GM18511 (cell line): Measurements from ENCODE around the gene ALDH1A1.
"Not testable (repeated sequence)": the region's sequence is repeated elsewhere in the genome, so short reads cannot be mapped to it uniquely, and the experiment has no call there.

Source experiments
- ATAC-seq: cut with Tn5 transposase; IDR thresholded peaks from one replicate; pipeline ENCODE4 v1.9.1; 2021; ENCODE audit warnings: mild to moderate bottlenecking, moderate library complexity; ENCODE audit not compliant: unreplicated experiment

Gene ALDH1A1

DNA sequence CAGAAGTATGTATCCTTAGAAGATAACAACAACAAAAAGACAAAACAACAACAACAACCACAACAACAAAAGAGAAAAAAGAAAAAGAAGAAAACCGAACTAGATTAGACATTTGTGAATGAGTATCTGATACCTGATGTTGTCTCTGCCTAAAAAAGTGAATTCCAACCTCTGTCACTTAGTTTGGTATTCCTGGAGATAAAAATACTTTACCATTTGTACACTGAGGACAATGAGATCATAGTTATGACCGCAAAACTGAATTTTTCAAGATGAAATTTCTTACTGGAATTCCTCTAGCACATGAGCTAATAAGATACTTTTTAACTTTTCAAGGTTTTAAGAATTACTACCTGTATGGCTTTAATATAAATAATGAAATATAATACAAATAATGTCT lies 54.5 kb downstream of the ALDH1A1 start:
- no peak for ATAC-seq

DNA sequence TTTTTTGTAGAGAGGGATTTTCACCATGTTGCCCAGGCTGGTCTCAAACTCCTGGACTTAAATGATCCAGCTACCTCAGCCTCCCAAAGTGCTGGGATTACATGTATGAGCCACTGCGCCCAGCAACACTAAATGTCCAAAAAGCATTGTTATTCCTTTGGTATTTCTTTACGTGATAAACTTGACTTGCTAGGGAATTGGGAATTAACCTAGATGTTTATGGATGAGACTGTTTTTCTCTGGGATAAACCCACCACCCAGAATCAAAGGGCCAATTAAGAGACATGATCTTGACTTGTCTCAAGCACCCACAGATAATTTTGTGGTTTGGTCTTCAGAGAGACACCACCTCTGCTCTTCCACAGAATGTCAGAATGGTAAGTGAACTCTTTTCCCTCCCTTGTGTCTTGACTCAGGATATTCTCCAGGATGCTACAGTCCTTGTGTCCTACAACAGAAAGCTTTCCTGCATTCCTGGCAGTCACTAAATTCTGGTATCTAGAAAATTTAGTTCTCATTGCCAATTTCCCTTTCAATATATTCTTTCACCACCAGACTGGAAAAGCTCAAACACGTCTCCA lies 55.7 kb downstream of the ALDH1A1 start:
- ATAC-seq, result no peak

DNA sequence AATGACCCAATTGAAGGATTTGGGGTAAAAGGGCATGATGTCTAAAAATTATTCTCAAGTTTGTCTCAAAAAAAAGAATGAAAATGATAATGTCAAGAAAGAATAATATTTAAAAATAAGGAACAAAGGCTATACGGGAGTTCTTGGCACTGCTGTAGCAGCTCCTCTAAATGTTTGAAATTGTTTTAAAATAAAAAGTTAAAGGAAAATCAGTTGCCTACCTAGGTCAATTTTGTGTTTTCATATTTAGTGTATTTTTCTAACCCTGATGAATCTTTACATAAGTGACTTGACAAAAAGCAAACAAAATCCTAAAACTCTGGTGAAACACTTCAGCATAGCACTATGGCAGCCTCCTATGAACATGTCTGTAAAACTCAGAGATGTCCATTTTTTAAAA lies 56.4 kb downstream of the ALDH1A1 start:
- ATAC-seq, result no peak

DNA sequence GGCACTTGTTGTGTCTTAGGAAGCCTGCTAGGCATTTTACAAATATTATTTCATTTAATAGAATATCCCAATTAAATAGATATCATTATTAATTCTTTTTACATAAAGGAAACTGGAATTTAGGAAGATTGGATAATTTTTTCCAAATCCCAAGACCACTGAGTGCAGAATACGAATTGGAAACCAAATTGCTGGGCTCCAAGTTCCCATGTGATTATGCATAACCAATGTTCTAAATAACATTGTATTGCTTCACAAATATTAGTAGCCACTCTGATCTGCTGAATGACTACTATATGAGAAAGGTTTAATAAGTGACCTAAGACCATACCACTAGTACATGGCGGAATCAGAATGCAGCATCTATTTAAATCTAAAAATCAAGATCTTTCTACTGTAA lies 57.7 kb downstream of the ALDH1A1 start:
- no peak for ATAC-seq

DNA sequence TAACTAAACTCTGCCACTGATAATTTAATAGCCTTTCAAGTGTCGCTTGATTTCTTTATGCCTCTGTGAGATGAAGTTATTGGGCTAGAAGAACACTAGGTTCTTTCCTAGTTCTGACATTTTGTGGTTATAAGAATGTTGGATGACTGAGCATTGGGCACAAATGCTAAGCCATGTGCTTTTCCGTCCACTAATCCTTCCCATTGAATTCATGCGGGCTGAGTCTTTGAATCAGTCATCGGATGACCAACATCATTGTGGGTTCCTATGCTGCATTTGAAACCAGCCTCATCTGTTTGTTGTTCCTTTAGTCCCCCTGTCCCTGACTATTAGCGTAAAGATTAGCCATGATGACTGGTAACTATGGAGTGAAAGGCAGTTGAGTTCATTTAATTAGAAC lies 58.5 kb downstream of the ALDH1A1 start:
- ATAC-seq, result no peak

DNA sequence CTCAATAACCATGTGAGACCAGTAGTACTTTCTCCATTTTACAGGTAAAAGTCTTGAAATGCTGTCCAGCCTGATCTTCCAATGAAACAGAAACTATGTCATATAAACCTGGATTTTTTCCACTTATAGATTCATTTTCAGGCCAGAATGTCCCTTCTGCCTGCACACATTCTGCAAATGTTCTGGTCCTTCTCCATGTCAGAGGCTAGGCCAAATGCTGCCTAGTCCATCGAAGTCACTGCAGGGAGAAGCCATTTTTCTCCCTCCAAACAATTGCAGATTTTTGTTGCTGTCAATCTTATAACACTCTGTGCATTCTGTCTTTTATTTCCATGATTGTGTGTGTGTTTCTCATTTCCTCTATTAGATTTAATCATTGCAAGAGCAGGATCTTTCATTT lies 59.4 kb downstream of the ALDH1A1 start:
- no peak for ATAC-seq

DNA sequence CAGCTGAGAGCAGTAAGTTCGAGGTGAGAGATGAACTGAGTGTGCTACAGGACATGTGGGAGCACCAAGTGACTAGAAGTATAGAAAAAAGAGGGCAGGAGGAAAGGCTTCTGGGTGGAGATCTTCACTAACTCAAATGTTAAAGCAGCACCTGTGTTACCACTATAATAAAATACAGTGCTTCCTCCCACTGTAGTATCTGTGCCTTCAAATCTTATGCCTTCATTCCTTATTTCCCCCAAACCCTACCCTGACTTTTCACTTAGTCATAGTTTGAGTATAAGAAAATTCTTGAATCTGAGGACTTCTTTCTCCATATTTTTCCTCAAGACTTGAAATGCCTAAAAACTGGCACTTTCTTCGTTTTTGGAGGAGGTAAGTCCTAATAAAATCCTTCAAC lies 61.8 kb downstream of the ALDH1A1 start:
- no peak for ATAC-seq

DNA sequence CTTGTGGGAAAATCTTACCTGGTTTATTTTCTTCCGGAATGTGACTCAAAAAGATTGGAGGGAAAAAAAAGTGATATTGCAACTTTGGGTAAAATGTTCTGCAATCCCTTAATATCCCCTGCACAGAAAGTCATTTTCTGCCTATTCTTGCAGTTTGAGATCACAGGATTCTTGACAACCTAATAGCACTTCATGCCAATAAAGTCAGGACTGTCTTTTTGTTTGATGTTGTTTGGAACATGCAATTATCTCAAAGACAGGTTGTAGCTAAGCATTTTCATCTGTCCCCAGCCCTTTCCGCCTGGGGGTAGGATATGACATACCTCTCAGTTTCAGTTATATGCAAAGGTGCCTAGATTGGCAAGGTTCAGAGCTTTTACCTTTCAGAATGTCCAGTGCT lies 63.9 kb downstream of the ALDH1A1 start:
- ATAC-seq, result no peak

DNA sequence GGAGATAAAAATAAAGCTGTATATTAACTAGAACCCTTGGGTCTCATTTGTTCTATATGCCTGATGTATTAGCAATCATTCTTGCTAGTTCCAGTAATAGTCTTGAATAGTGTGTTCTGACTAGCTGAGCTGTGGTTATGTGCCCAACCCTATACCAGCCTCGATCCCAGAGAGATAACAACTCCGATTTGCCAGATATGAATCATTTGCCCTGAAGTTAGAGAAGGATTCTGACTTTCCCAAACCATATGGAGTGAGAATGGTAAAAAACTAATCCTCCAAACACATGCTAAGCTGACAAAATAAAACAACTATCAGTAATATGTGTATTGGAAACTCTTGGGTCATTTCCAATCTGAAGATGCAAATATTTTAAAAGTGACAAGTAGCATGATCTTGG lies 64.8 kb downstream of the ALDH1A1 start:
- no peak for ATAC-seq

DNA sequence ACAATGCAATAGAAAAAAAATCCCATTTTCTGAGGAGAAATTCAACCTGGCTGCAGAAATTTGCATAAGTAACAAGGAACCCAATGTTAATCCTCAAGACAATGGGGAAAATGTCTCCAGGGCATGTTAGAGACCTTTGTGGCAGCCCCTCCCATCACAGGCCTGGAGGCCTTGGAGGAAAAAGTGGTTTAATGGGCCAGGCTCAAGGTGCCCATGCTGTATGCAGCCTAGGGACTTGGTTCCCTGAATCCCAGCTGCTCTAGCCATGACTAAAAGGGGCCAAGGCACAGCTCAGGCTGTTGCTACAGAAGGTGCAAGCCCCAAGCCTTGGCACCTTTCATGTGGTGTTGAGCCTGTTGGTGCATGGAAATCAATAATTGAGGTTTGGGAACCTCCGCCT lies 66.5 kb downstream of the ALDH1A1 start:
- no peak for ATAC-seq

DNA sequence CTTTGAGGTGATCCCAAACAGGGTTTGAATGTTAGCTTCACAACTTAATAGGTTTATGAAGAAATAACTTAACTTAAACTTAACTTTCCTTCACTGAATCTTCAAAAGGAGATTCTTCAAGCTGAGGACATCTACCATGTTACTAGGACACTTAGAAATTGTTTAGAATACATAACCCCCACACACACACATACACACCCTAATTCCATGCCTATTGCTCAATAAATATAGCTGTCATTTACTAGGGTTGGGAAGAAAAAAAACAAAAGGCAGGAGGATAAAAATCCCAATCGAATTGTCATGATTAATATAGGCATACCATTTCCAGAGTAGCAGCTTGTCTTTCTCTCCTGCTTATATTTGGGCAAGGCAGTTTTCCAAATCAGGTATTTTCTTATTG lies 68.3 kb downstream of the ALDH1A1 start:
- no peak for ATAC-seq

DNA sequence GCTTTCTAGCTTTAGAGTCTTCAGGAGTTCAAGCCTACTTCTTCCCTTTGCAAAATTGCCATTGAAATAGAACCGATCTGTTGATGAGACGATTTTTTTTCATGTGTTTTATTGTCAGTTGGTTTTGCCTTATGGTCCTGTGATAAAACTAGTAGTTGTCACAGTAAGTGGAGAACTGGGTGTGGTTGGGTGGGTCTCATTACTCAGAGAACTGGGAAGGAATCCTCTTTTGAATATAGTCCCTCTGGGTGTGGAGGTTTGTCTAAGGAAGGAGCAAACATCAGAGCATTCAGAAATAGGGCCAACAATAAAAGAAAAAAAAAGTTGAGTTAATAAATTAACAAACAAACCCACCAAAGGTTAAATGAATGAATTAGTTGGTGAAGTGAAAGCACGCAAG lies 69.0 kb downstream of the ALDH1A1 start:
- ATAC-seq, result no peak

DNA sequence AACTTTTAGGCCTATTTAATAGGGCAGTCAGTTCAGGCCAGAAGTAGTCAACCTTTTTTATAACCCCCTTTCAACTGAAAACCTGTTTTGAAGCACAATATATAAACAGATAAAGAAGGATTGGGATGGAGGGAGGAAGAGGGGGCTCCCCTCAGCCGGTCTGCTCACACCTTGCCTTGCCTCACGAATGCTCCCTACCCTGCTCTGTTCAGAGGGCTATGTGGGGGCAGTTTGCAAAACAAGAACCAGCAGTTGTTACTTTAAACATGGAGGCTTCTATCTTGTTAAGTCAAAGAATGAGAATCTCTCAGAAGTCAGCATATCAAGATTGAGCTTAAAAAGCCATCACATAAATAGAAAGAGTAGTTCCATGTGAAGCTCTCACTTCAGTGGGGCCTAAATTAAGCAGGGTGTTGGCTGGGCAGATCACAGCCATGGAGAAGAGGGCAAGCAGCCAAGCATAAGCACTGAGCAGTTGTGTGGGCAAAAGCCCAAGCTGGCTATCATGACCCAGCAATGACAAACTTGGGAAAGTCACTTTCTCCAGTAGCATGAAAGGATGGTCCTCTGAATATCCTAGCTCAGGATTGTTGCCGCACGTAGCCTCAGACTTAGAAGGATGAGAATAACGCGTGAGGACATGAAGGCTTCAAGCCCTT lies 70.6 kb downstream of the ALDH1A1 start:
- ATAC-seq, result no peak

DNA sequence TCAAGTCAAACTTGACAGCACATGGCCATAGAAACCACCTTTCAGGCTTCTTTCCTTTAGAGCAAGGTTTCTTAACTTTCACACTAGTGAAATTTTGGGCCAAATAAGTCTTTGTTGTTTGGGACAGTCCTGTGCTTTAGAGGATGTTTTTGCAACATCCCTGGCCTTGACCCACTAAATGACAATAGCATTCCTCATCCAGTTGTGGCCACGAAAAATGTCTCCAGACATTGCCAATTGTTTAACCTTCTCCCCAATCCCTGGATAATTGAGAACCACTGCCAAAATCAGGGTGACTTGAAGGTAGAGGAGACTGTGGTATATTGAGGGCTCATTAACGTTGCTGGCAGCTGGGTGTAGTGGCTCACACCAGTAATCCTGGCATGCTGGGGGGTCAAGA lies 72.0 kb downstream of the ALDH1A1 start:
- no peak for ATAC-seq

DNA sequence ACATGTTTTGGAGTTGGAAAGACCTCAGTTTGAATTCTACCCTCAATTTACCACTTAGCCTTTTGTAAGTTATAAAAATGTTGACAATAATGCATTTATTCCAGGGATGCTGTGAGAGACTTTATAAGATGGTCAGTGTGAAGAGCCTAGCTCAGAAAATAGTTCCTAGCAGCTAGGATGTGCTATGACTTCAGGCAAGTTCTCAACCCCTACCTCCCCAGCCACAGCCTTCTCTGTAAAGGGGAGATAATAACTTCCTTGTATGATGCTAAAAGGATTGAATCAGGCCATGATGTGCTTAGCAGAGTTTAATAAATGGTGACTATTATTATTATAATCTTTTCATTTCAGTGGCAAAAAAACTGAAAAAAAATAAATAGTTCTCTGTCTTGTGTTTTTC lies 77.6 kb downstream of the ALDH1A1 start:
- no peak for ATAC-seq

DNA sequence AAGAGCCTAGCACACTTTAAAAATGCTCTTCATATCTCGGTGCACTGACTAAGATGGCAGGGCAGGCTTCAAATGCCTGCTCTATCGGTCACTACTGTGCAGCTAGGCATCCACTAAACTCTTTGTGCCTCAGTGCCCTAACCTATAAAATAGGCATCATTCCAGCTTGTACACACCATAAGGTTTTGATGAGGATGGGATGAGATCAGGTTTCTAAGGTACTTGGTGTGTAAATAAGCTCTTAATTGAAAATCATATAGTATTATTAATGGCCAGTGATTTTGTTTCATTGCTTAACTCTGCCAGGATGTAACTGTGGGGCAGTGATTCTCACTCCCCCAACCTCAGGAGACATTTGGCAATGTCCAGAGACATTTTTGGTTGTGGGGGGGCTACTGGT lies 78.5 kb downstream of the ALDH1A1 start:
- ATAC-seq, result no peak

DNA sequence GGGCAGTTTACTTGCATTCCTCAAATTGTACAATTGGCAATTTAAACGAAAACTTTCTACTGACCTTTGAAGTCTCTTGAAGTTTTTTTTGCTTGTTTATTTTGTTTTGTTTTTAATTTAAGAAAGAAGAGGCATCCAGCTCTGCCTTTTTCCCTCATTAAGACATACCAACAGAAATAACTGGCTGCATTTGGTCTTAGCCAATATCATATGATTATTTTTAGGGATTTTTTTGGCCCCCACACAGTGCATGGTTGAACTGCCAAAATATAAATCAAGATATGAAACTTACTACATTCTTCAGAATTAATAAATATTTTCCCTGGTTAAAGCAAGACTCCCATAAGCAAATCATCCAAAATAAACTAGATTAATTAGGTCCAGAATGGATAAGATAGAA lies 79.4 kb downstream of the ALDH1A1 start:
- ATAC-seq, result no peak

DNA sequence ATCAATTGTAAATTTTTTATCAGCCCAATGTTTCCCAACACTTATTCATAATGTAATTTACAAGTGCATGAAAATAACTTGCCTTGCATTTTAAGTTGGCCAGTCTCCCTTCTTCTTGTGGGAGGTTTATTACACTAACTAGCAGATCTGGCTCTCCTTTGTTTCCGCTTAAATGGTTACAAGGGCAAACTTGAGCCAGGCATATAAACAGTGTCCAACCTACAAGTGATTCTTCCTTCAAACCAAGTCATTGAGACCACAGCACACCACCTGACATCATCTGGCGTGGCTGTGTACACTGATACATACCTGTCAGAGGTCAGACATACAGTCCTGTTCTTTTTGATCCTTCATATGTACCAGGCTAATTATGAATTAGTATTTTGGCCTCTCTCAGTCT lies 80.1 kb downstream of the ALDH1A1 start:
- no peak for ATAC-seq

DNA sequence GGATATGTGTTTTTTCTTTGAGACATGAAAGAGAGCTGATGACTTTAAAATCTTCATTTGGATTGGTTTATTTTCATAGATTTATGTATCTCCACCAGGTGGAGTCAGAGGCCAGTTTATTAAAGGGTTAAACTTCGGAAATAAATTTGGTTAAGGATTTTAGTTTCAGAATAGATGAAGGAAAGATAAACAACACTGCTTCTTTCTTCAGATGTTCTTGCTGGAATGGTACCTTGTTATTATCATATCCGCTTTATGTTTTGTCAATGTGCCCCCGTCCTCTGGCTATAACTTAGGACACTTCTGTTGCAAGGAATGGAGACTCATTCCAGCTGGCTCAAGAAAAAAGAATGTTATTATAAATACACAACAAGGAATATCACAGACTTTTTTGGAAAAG lies 81.2 kb downstream of the ALDH1A1 start:
- ATAC-seq, result no peak

DNA sequence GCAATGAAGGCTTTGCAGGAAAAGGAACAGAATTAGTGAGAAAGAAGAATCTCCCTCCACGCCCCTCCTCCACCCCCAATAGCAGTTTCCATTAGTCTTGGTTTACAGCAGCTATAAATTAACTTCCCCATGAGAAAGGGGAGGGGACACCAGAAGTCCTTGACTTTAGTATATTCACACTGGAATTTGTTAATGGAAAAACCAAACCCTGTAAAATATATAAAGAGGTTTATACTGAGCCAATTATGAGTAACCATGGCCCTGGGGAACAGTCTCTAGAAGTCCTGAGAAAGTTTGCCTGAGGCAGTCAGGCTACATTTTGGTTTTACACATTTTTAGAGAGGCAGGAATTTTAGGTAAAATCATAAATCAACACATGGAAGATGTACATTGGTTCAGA lies 88.5 kb downstream of the ALDH1A1 start:
- no peak for ATAC-seq

DNA sequence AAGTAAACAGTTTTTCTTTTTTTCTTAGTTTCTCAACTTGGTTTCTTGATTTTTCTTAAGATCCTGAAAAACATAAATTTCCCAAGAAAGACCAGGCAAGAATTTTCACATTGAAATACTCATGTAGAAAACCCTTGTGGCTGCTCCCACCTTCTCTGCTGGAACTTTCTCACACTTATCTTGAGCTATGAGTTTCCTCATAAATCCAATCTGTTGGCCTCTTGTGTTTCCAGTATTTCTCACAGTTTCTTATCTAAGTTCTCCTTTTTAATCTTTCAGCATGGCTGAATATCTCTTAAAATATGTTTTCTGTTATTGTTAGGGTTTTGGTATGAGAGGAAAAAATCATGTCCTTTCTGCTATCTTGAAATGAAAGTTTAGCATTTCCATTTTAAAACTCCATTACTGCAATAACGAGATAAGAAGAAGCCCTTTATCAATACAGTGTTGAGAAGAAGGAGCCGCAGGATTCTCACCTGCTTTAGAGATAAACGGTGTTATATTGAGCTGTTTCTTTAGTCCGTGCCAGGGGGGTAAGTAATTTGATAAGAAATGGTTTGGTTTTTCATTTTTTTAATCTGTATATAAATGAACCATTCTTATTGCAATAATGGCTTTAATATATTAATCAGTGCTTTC lies 89.3 kb downstream of the ALDH1A1 start:
- no peak for ATAC-seq

DNA sequence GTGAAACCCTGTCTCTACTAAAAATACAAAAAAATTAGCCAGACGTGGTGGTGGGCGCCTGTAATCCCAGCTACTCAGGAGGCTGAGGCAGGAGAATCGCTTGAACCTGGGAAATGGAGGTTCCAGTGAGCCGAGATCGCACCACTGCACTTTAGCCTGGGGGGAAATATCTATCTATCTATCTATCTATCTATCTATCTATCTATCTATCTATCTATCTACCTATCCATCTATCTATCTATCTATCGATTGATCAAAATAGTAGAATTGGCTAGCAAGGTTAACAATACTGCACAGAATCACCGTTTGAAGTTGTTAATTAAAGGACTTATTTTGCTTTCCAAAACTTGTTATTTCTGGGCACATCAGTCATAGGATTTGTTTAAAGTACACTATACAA lies 90.1 kb downstream of the ALDH1A1 start:
- ATAC-seq, result not testable (repeated sequence)
